Tibial artery (tissue), 4 donors: Measurements from ENCODE around the gene AGBL1.

Experiments
- DNase-seq, 2 donors: peaks; one replicate each; pipeline ENCODE4 v3.0.0-alpha.2; 2019
- H3K27ac ChIP-seq, 2 donors: fragments of 200-600 bp; sonication (generic) in 1 of 2; 1 replicate in 1 of 2; 2 replicates in 1 of 2; pipeline ENCODE4 v1.5.1; 2018 to 2019; ENCODE audit warnings: mild to moderate bottlenecking in 1 of 2
- H3K27me3 ChIP-seq, 2 donors: fragments of 200-600 bp; sonication (generic) in 1 of 2; one replicate each; pipeline versions ENCODE4 v1.5.1 to v1.6.0; 2016 to 2019
- H3K36me3 ChIP-seq, 3 donors: fragments of 200-600 bp; sonication (generic) in 2 of 3; one replicate each; pipeline ENCODE4 v1.5.1; 2016 to 2019; ENCODE audit warnings: mild to moderate bottlenecking in 2 of 3
- H3K4me1 ChIP-seq, 4 donors: fragments of 200-600 bp; sonication (generic) in 2 of 4; 1 replicate in 3 of 4; 2 replicates in 1 of 4; pipeline ENCODE4 v1.5.1; 2016 to 2019
- H3K4me3 ChIP-seq, 2 donors: fragments of 200-600 bp; sonication (generic) in 1 of 2; 1 replicate in 1 of 2; 2 replicates in 1 of 2; pipeline ENCODE4 v1.5.1; 2018 to 2019; ENCODE audit warnings: mild to moderate bottlenecking in 2 of 2
- H3K9me3 ChIP-seq, 3 donors: fragments of 200-600 bp; sonication (generic) in 1 of 3; one replicate each; pipeline ENCODE4 v1.5.1; 2016 to 2019
- intact Hi-C: fragments of 100-400 bp; cut with DNase I; formaldehyde crosslinking; loops from one replicate; pipeline ENCODE4 v1.15.0; 2023; ENCODE audit warnings: low total_unique reads
- TF ChIP-seq, protein P1 (sequence below), 2 experiments: fragments of 200-600 bp in 1 of 2; fragments of 450-650 bp in 1 of 2; IDR thresholded peaks; one replicate each; pipeline ENCODE4 v1.5.1; 2017 to 2019; ENCODE audit warnings: antibody characterized with exemption in 2 of 2, mild to moderate bottlenecking in 1 of 2, moderate library complexity in 1 of 2

The AGBL1 gene

DNA sequence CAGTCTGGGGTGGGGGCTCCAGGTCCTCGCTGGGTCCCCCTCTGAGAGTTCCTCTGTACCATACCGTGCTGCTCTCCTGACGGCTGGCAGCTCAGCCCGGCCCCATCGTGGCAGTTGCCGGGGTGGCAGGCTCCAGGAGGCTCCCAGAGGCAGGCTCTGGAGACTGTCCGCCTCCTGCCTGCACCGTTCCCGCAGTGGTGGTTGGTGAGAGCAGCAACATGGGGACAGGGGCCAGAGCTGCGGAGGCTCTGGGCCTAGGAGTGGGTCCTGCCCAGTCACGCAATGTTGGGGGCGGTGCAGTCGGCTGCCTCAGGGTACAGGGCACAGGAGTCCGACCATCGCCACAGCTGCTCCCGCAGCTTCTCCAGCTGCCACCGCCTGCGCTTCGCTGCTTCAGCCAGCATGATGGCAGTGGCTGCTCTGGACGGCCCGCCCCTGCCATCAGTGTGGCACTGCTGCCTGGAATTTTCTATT lies 492.7 kb downstream of the AGBL1 start:
- DNase-seq = no peak

DNA sequence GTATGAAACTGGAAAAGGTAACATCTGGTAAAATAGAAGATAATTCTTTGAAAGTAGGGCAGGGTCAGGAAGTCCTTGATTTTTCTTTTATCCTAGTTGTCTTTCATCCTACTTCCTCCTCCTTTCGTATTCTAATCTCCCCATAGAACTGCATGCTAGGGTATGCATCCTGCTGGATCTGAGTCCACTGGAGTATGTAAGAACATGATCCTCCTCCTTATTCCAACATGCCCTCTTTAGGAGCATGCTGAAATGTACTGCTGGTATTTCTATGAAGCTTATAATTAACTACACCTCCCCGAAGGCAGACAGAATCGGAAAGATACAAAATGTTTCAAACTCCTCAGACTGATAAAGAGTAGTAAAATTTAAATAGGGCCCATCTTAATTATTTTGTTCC lies 493.8 kb downstream of the AGBL1 start:
- intact Hi-C loops = no loop called here

More for the DNA sequence above, 492.7 kb downstream of the AGBL1 start:
- TF ChIP-seq, protein P1, sequence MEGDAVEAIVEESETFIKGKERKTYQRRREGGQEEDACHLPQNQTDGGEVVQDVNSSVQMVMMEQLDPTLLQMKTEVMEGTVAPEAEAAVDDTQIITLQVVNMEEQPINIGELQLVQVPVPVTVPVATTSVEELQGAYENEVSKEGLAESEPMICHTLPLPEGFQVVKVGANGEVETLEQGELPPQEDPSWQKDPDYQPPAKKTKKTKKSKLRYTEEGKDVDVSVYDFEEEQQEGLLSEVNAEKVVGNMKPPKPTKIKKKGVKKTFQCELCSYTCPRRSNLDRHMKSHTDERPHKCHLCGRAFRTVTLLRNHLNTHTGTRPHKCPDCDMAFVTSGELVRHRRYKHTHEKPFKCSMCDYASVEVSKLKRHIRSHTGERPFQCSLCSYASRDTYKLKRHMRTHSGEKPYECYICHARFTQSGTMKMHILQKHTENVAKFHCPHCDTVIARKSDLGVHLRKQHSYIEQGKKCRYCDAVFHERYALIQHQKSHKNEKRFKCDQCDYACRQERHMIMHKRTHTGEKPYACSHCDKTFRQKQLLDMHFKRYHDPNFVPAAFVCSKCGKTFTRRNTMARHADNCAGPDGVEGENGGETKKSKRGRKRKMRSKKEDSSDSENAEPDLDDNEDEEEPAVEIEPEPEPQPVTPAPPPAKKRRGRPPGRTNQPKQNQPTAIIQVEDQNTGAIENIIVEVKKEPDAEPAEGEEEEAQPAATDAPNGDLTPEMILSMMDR (IDR thresholded peaks at IDR 0.05) = no peak
- peaks cover 0 to 5% of the 10 kb centered on the region in 2 donors for H3K27me3 ChIP-seq
- H3K27ac ChIP-seq = no peak overlapping the region
- intact Hi-C loops = no loop called here
- no peaks in the 10 kb centered on the region for H3K4me1 ChIP-seq
- H3K36me3 ChIP-seq = no peaks in the 10 kb centered on the region
- no peak overlapping the region for H3K4me3 ChIP-seq
- no peaks in the 10 kb centered on the region for H3K9me3 ChIP-seq

DNA sequence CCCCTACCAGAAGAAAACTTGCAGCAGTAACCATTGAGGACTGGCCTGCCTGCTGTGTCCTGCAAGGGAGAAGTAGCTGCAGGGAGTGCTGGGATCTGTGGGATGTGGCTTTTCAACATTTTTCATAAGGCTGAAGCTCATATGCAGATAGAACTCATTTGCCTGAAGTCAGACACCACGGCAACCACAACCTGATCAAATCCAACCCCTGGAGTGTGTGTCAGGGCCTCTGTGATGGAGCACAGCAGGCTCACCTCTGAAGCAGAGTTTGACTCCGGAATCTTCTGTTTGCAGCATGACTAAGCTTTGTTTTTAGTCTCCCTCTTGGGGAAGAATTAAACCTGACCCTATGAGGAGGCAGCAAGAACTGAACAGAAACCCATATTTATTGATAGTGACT lies 508.7 kb downstream of the AGBL1 start:
- no peak overlapping the region for H3K4me3 ChIP-seq
- H3K4me1 ChIP-seq = no peaks in the 10 kb centered on the region
- H3K27ac ChIP-seq = no peak overlapping the region
- DNase-seq = no peak
- intact Hi-C loops = no loop called here
- no peaks in the 10 kb centered on the region for H3K36me3 ChIP-seq
- H3K27me3 ChIP-seq = no peaks in the 10 kb centered on the region
- TF ChIP-seq, protein P1 (IDR thresholded peaks at IDR 0.05) = no peak
- no peaks in the 10 kb centered on the region for H3K9me3 ChIP-seq

More for the DNA sequence above, 493.8 kb downstream of the AGBL1 start:
- Histone ChIP-seq H3K9me3 (no peaks in the 10 kb centered on the region), H3K4me3 (no peak overlapping the region), H3K36me3 (no peaks in the 10 kb centered on the region), H3K27ac (no peak overlapping the region), H3K4me1 (no peaks in the 10 kb centered on the region), H3K27me3 (peaks cover 0 to 5% of the 10 kb centered on the region in 2 donors)
- TF ChIP-seq, protein P1 (IDR thresholded peaks at IDR 0.05) = no peak
- no peak for DNase-seq

DNA sequence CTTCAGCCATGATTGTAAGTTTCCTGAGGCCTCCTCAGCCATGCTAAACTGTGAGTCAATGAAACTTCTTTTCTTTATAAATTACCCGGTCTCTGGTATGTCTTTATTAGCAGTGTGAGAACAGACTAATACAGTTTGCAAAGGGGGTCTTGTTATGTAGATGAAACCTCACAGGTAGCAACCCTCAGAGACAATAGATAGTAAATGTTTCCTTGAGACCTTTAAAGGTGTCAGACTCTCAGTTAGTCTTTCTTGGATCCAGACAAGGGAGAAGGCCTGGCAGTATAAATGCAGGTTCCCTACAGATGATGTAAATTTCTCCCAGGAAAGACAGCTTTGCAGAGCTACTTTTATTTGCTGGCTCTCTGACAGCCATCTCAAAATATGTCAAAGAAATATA lies 510.8 kb downstream of the AGBL1 start:
- Histone ChIP-seq H3K36me3 (no peaks in the 10 kb centered on the region), H3K27me3 (no peaks in the 10 kb centered on the region), H3K4me1 (no peaks in the 10 kb centered on the region), H3K9me3 (no peaks in the 10 kb centered on the region), H3K27ac (no peak overlapping the region), H3K4me3 (no peak overlapping the region)
- DNase-seq = no peak
- intact Hi-C loops = no loop called here
- TF ChIP-seq, protein P1 (IDR thresholded peaks at IDR 0.05) = no peak

DNA sequence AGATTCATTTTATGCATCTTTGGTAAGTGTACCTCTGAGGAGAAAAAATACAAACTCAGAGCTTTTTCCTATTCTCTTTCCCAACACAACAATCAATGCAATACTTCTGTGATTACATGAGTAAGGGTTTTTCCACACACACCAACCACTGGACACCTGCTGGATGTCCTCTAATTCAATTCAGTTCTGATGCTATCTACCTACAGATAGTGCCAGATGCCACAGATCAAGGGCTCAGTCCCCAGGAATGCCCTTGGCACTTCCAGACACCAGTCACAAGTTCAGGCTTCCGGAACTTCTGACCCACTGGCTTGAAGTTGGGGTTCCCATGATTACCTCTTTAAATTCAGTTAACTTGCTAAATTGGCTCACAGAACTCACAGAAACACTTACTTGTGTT lies 511.5 kb downstream of the AGBL1 start:
- H3K9me3 ChIP-seq = no peaks in the 10 kb centered on the region
- H3K4me3 ChIP-seq = no peak overlapping the region
- H3K27me3 ChIP-seq = no peaks in the 10 kb centered on the region
- TF ChIP-seq, protein P1 (IDR thresholded peaks at IDR 0.05) = no peak
- no peak for DNase-seq
- no peak overlapping the region for H3K27ac ChIP-seq
- no peaks in the 10 kb centered on the region for H3K4me1 ChIP-seq
- no peaks in the 10 kb centered on the region for H3K36me3 ChIP-seq
- intact Hi-C loops = no loop called here
